AG04450 (cell line): ENCODE data around the gene TSPAN9. TPM values are rescaled to one million over a fixed set of nuclear protein-coding genes. Genes with fewer than 3 reads are reported as not detected.

Source experiments
- CTCF ChIA-PET: fragments of 300-600, 350-600 bp; formaldehyde crosslinking; extraction: SDS; loops from one replicate; lab custom pipeline; 2022; ENCODE audit warnings: antibody characterized with exemption, inconsistent platforms; lab: Charles Lee
- POLR2A ChIA-PET: fragments of 350-600 bp; formaldehyde crosslinking; extraction: SDS; loops from one replicate; lab custom pipeline; 2021; ENCODE audit warnings: antibody characterized with exemption, inconsistent platforms; lab: Yijun Ruan, JAX
- DNase-seq: peaks from one replicate; pipeline ENCODE4 v3.0.0-alpha.2; 2011; ENCODE audit warnings: low read depth, low spot score
- H3K27ac ChIP-seq: one replicate; pipeline ENCODE4 v1.5.1; 2012; ENCODE audit warnings: low read depth, low read length, control low read depth
- H3K27me3 ChIP-seq: one replicate; pipeline ENCODE4 v1.6.0; 2012; ENCODE audit warnings: low read length; ENCODE audit not compliant: control insufficient read depth, insufficient read depth
- H3K4me3 ChIP-seq: 2 replicates; pipeline ENCODE4 v1.5.1; 2011; ENCODE audit warnings: mild to moderate bottlenecking, low read depth, low read length, control low read depth
- H3K9me3 ChIP-seq: 2 replicates; pipeline ENCODE4 v1.5.1; 2012; ENCODE audit warnings: low read length; ENCODE audit not compliant: control insufficient read depth, insufficient read depth
- CTCF ChIP-seq: IDR thresholded peaks from 2 replicates; pipeline ENCODE4 v1.5.1; 2011; ENCODE audit warnings: low read depth, low read length, control low read depth, inconsistent platforms
- polyA plus RNA-seq: library from polyadenylated mRNA; depleted of rRNA; stranded (reverse); fragments of >200 nt; gene quantifications from 2 replicates; pipeline ENCODE4 v1.2.3, GENCODE V29; 2011

TSPAN9 gene
- polyA plus RNA-seq, 1 experiment: 68.0 TPM

- Histone ChIP-seq H3K27ac (no peak overlapping the region), H3K9me3 (no peaks in the 10 kb centered on the region; the same call in 1 of the 2 replicates), H3K4me3 (no peak overlapping the region), H3K27me3 (no peaks in the 10 kb centered on the region)
- TF ChIP-seq CTCF: no peak
- CTCF ChIA-PET: interaction anchor here (2.3 kb wide), 1 partner anchor 18 kb away, joined by 14 read pairs; no protein-coding TSS in a partner anchor
- POLR2A ChIA-PET: no interaction called here
- no peak for DNase-seq
Measured at GRCh38 chr12:3091382-3092241, 14.4 kb downstream of the TSPAN9 start.

GRCh38 chr12:3092764-3093163, 15.6 kb downstream of the TSPAN9 start:
- ChIA-PET POLR2A (no interaction called here), CTCF (interaction anchor here (2.3 kb wide), 1 partner anchor 19 kb away, joined by 14 read pairs; no protein-coding TSS in a partner anchor)
- H3K27me3 ChIP-seq: no peaks in the 10 kb centered on the region
- no peaks in the 10 kb centered on the region; the same call in 1 of the 2 replicates for H3K9me3 ChIP-seq
- H3K27ac ChIP-seq: no peak overlapping the region
- no peak overlapping the region for H3K4me3 ChIP-seq
- no peak for DNase-seq
- no peak for TF ChIP-seq CTCF

GRCh38 chr12:3097186-3097804, 20.1 kb downstream of the TSPAN9 start:
- Histone ChIP-seq H3K4me3 (peak overlapping the region; percentile 4; the same call in 1 of the 2 replicates), H3K27me3 (no peaks in the 10 kb centered on the region), H3K27ac (peak overlapping the region; percentile 70), H3K9me3 (peaks cover 6% of the 10 kb centered on the region)
- TF ChIP-seq CTCF: no peak
- POLR2A ChIA-PET: no interaction called here
- CTCF ChIA-PET: interaction anchor here (0.6 to 1.4 kb wide), 3 partner anchors 17 to 203 kb away, joined by 3 to 5 read pairs (median 3); no protein-coding TSS in a partner anchor
- DNase-seq: no peak

GRCh38 chr12:3097836-3098235, 20.7 kb downstream of the TSPAN9 start:
- Histone ChIP-seq H3K27ac (peak overlapping the region; percentile 70), H3K4me3 (peak overlapping the region; percentile 3; the same call in 1 of the 2 replicates), H3K9me3 (peaks cover 6% of the 10 kb centered on the region), H3K27me3 (no peaks in the 10 kb centered on the region)
- ChIA-PET POLR2A (no interaction called here), CTCF (interaction anchor here (1.3 to 2.0 kb wide), 3 partner anchors 24 to 178 kb away, joined by 3 to 9 read pairs (median 5); no protein-coding TSS in a partner anchor)
- no peak for DNase-seq
- TF ChIP-seq CTCF: no peak

- Histone ChIP-seq H3K4me3 (no peak overlapping the region), H3K27me3 (no peaks in the 10 kb centered on the region), H3K27ac (no peak overlapping the region), H3K9me3 (peaks cover 6% of the 10 kb centered on the region)
- no peak for TF ChIP-seq CTCF
- CTCF ChIA-PET: interaction anchor here (1.3 to 2.0 kb wide), 2 partner anchors 25 to 177 kb away, joined by 3 to 9 read pairs; no protein-coding TSS in a partner anchor
- no peak for DNase-seq
- POLR2A ChIA-PET: no interaction called here
Measured at GRCh38 chr12:3098436-3098835, 21.3 kb downstream of the TSPAN9 start.
